Glutamatergic neuron (in vitro differentiated cells): ENCODE results near the gene BABAM2. TPM values are rescaled to one million over a fixed set of nuclear protein-coding genes. Genes with fewer than 3 reads are reported as not detected.

Experiments used
- DNase-seq: peaks from one replicate; pipeline ENCODE4 v3.0.0; 2022
- H3K27ac Mint-ChIP-seq: one replicate; pipeline ENCODE4 v1.8.0; 2020; ENCODE audit warnings: mild to moderate bottlenecking, mixed read lengths, inconsistent platforms; ENCODE audit not compliant: unreplicated experiment
- H3K27me3 Mint-ChIP-seq: one replicate; pipeline ENCODE4 v1.8.0; 2020; ENCODE audit warnings: mild to moderate bottlenecking, moderate library complexity, mixed read lengths, inconsistent platforms; ENCODE audit not compliant: unreplicated experiment
- H3K36me3 Mint-ChIP-seq: one replicate; pipeline ENCODE4 v1.8.0; 2020; ENCODE audit warnings: mild to moderate bottlenecking, mixed read lengths, inconsistent platforms; ENCODE audit not compliant: unreplicated experiment
- H3K4me1 Mint-ChIP-seq: one replicate; pipeline ENCODE4 v1.8.0; 2020; ENCODE audit warnings: mild to moderate bottlenecking, low read depth, mixed read lengths, inconsistent platforms; ENCODE audit not compliant: unreplicated experiment
- H3K4me3 Mint-ChIP-seq: one replicate; pipeline ENCODE4 v1.8.0; 2020; ENCODE audit warnings: mild to moderate bottlenecking, mixed read lengths, inconsistent platforms; ENCODE audit not compliant: unreplicated experiment
- H3K9me3 Mint-ChIP-seq: one replicate; pipeline ENCODE4 v1.8.0; 2020; ENCODE audit warnings: mild to moderate bottlenecking, moderate library complexity, mixed read lengths, inconsistent platforms; ENCODE audit not compliant: unreplicated experiment
- total RNA-seq: library from RNA; stranded (reverse); fragmentation: NEBNext Ultra II Directional; extraction: Animal tissue kit (Norgen Biotek cat#: 25700); gene quantifications from one replicate; pipeline ENCODE4 v1.2.1, GENCODE V29; 2021; ENCODE audit not compliant: unreplicated experiment
- TF ChIP-seq, protein P1 (sequence below): fragments of 200-600 bp; sonication (generic); IDR thresholded peaks from one replicate; pipeline ENCODE4 v1.5.0; 2021; ENCODE audit not compliant: partially characterized antibody, unreplicated experiment

The BABAM2 gene
- total RNA-seq, 1 donor from 2014 or later: 29.9 TPM

DNA sequence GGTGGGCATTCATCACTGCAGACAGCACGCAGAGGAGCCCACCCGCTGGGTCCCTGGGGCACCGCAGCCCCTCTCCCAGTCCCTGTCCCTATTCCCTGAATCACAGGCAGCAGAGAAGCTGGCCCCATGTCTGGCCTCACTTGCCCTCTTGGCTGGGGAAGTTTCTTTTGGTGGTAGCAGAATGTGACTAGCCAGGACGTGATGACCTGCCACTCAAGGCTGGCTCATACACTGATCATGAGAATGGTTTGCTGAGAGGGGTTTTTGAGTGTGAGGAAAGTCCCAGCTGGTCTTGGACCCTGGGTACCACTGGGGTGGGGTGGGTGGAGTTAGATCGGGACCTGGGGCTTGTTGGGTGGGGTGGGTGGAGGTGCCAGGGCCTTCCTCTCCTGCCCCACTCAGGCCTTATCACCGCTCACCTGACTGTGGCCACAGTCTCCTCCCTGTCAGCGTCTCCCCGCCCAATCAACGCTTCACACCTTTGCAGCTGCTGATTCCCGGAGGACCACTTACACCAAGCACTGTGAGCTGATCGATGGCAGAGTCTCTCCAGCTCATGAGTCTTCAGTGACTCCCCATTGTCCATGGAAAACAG lies 473.3 kb downstream of the BABAM2 start:
- no peak for DNase-seq
- H3K36me3 Mint-ChIP-seq: no peaks in the 10 kb centered on the region
- no peak overlapping the region for H3K4me3 Mint-ChIP-seq
- no peaks in the 10 kb centered on the region for H3K4me1 Mint-ChIP-seq
- no peak overlapping the region for H3K27ac Mint-ChIP-seq
- peaks cover 1% of the 10 kb centered on the region for H3K9me3 Mint-ChIP-seq
- TF ChIP-seq, protein P1, sequence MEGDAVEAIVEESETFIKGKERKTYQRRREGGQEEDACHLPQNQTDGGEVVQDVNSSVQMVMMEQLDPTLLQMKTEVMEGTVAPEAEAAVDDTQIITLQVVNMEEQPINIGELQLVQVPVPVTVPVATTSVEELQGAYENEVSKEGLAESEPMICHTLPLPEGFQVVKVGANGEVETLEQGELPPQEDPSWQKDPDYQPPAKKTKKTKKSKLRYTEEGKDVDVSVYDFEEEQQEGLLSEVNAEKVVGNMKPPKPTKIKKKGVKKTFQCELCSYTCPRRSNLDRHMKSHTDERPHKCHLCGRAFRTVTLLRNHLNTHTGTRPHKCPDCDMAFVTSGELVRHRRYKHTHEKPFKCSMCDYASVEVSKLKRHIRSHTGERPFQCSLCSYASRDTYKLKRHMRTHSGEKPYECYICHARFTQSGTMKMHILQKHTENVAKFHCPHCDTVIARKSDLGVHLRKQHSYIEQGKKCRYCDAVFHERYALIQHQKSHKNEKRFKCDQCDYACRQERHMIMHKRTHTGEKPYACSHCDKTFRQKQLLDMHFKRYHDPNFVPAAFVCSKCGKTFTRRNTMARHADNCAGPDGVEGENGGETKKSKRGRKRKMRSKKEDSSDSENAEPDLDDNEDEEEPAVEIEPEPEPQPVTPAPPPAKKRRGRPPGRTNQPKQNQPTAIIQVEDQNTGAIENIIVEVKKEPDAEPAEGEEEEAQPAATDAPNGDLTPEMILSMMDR: no peak
- peaks cover 4% of the 10 kb centered on the region for H3K27me3 Mint-ChIP-seq

DNA sequence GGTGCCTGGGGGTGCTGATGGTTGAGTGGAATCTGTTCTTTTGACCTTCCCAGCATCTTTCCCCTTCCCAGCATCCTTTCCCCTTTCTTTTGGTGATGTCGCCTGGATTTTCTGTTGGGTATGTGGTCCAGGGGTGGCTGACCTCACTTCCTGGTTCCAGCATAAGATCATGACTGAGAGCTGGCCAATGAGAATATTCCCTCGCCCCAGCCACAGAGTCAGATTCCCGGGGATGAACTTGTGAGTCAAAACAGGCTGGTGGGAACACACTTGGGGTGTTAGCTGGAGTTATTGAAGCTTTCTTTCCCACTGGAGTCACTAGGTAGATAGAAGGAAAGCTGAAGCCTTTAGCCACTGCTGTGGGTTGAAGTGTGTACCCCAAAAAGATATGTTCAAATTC lies 474.1 kb downstream of the BABAM2 start:
- H3K9me3 Mint-ChIP-seq: peaks cover 1% of the 10 kb centered on the region
- DNase-seq: no peak
- no peaks in the 10 kb centered on the region for H3K4me1 Mint-ChIP-seq
- no peak overlapping the region for H3K27ac Mint-ChIP-seq
- H3K4me3 Mint-ChIP-seq: no peak overlapping the region
- TF ChIP-seq, protein P1: no peak
- H3K27me3 Mint-ChIP-seq: peaks cover 2% of the 10 kb centered on the region
- no peaks in the 10 kb centered on the region for H3K36me3 Mint-ChIP-seq

DNA sequence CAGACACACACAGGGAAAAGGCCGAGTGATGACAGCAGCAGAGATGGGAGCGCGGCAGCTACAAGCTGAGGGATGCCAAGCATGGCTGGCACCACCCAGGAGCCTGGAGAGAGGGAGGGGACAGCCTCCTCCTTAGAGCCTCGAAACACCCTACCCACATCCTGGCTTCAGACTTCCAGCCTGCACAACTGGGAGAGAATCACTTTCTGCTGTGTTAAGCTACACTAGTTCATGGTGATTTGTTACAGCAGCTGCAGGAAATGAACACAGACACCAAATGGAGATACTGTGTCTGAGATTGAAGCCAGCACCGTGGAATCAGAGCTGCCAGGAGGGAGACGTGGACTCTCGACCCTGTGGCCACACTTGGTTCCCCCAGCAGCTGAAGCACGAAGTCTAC lies 474.6 kb downstream of the BABAM2 start:
- TF ChIP-seq, protein P1: no peak
- DNase-seq: no peak
- Mint-ChIP-seq H3K4me1 (no peaks in the 10 kb centered on the region), H3K9me3 (peaks cover 1% of the 10 kb centered on the region), H3K4me3 (no peak overlapping the region), H3K27ac (no peak overlapping the region), H3K36me3 (no peaks in the 10 kb centered on the region), H3K27me3 (peaks cover 2% of the 10 kb centered on the region)

- no peaks in the 10 kb centered on the region for H3K4me1 Mint-ChIP-seq
- H3K9me3 Mint-ChIP-seq: peaks cover 1% of the 10 kb centered on the region
- no peaks in the 10 kb centered on the region for H3K36me3 Mint-ChIP-seq
- no peak overlapping the region for H3K27ac Mint-ChIP-seq
- H3K4me3 Mint-ChIP-seq: no peak overlapping the region
- peaks cover 2% of the 10 kb centered on the region for H3K27me3 Mint-ChIP-seq
- TF ChIP-seq, protein P1: no peak
- DNase-seq: no peak
These were observed 475.6 kb downstream of the BABAM2 start for GRCh38 chr2:28366149-28366495.

DNA sequence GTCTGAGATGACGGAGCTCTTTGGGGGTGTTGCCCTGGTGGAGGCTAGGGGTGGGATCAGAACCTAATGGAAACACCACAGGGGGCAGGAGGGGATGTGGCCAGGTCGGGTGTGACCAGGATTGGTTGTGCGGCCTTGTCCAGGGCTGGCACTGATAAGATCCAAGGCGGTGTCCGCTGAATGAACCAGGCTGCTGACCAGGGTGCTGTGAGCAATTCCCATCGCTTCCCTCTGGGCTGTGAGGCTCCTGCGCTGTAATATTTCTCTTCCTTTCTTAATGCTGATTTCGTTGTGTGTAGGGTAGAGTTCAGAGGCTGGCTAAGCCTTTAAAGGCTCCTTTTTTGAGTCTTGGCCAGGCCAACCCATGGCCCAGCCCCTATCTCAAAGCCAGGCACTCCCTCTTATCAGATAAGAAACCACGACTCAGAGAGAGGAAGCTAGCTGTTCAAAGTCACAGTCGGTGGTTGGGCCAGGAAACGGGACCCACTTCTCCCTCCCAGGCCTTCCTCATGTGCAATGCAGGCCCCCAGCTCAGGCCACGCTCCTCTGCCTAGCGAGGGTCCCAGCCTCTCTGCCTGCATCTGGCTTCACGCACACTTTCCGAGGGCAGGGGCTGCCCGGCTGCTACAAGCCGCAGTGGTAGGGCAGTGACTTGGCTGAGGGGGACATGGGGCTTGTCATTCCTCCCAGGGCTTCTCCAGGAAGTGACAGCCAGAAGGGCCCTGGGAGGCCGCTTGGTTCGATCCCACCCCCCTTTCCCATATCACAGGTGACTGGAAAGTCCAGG lies 476.2 kb downstream of the BABAM2 start:
- TF ChIP-seq, protein P1: no peak
- peaks cover 1% of the 10 kb centered on the region for H3K9me3 Mint-ChIP-seq
- H3K4me1 Mint-ChIP-seq: no peaks in the 10 kb centered on the region
- H3K27ac Mint-ChIP-seq: no peak overlapping the region
- H3K36me3 Mint-ChIP-seq: no peaks in the 10 kb centered on the region
- H3K27me3 Mint-ChIP-seq: peaks cover 2% of the 10 kb centered on the region
- H3K4me3 Mint-ChIP-seq: no peak overlapping the region
- no peak for DNase-seq
